ENCODE results near the gene DHRS2. TPM values are rescaled to one million over a fixed set of nuclear protein-coding genes. Genes with fewer than 3 reads are reported as not detected.

DHRS2 gene
- polyA plus RNA-seq, 1 of the 3 experiments (the other 2 are of a cell fraction): 1.2 TPM

DNA sequence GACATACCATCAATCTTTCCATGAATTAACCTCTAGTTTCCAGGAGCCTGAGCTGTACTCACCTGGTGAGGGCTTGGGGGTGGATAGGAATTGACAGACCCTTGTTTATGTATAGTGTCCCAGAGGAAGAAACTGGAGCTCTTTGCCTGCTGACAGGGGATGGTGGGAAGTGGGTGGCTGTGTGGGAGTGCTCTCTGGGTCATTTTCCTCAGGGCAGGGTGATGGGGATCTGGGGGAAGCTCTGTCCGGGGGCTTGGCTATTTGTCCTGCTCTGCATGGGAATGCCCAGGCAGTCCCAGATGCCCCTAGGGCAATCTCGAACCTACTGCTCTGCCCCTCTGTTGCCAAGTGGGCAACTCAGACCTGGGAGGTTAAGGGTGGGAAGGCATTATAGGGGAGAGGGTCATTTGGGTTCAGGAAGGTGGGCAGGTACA, 21.8 kb upstream of the DHRS2 start:
- TF ChIP-seq YY1 (IDR thresholded peaks at IDR 0.05; ENCODE audit: low read depth) (no peak), RAD21 (IDR thresholded peaks at IDR 0.05; ENCODE audit: low read length) (no peak), SMC3 (IDR thresholded peaks at IDR 0.05; ENCODE audit: low read depth, low read length) (no peak), MEF2A (IDR thresholded peaks at IDR 0.05; ENCODE audit: borderline replicate concordance, low read depth) (no peak), MXI1 (IDR thresholded peaks at IDR 0.05; ENCODE audit: low read depth, low read length) (no peak), FOXM1 (IDR thresholded peaks at IDR 0.05; ENCODE audit: low read depth) (no peak), RXRA (IDR thresholded peaks at IDR 0.05; ENCODE audit: borderline replicate concordance, low read depth) (no peak), EZH2phosphoT487 (IDR thresholded peaks at IDR 0.05; ENCODE audit: borderline replicate concordance, low read depth) (no peak), EP300 (IDR thresholded peaks at IDR 0.05; ENCODE audit: borderline replicate concordance in 1 of 2, low read depth in 1 of 2, low read length in 1 of 2) (no peak), TCF12 (IDR thresholded peaks at IDR 0.05) (no peak), CHD2 (IDR thresholded peaks at IDR 0.05; ENCODE audit: low read length, partially characterized antibody) (no peak), NFIC (IDR thresholded peaks at IDR 0.05; ENCODE audit: borderline replicate concordance) (no peak), JUND (IDR thresholded peaks at IDR 0.05) (no peak), FOXJ3 (CRISPR knock-in tag; IDR thresholded peaks at IDR 0.05) (no peak), RFX5 (IDR thresholded peaks at IDR 0.05; ENCODE audit: low read length) (no peak), GABPA (IDR thresholded peaks at IDR 0.05; ENCODE audit: low read depth) (no peak), MAX (IDR thresholded peaks at IDR 0.05; ENCODE audit: low read depth) (no peak), RCOR1 (IDR thresholded peaks at IDR 0.05; ENCODE audit: low read length) (no peak)
- TF ChIP-seq, protein P1, sequence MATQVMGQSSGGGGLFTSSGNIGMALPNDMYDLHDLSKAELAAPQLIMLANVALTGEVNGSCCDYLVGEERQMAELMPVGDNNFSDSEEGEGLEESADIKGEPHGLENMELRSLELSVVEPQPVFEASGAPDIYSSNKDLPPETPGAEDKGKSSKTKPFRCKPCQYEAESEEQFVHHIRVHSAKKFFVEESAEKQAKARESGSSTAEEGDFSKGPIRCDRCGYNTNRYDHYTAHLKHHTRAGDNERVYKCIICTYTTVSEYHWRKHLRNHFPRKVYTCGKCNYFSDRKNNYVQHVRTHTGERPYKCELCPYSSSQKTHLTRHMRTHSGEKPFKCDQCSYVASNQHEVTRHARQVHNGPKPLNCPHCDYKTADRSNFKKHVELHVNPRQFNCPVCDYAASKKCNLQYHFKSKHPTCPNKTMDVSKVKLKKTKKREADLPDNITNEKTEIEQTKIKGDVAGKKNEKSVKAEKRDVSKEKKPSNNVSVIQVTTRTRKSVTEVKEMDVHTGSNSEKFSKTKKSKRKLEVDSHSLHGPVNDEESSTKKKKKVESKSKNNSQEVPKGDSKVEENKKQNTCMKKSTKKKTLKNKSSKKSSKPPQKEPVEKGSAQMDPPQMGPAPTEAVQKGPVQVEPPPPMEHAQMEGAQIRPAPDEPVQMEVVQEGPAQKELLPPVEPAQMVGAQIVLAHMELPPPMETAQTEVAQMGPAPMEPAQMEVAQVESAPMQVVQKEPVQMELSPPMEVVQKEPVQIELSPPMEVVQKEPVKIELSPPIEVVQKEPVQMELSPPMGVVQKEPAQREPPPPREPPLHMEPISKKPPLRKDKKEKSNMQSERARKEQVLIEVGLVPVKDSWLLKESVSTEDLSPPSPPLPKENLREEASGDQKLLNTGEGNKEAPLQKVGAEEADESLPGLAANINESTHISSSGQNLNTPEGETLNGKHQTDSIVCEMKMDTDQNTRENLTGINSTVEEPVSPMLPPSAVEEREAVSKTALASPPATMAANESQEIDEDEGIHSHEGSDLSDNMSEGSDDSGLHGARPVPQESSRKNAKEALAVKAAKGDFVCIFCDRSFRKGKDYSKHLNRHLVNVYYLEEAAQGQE (IDR thresholded peaks at IDR 0.05; ENCODE audit: low read depth, low read length): no peak
- TF ChIP-seq, protein P2, sequence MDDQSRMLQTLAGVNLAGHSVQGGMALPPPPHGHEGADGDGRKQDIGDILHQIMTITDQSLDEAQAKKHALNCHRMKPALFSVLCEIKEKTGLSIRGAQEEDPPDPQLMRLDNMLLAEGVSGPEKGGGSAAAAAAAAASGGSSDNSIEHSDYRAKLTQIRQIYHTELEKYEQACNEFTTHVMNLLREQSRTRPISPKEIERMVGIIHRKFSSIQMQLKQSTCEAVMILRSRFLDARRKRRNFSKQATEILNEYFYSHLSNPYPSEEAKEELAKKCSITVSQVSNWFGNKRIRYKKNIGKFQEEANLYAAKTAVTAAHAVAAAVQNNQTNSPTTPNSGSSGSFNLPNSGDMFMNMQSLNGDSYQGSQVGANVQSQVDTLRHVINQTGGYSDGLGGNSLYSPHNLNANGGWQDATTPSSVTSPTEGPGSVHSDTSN (IDR thresholded peaks at IDR 0.05): no peak
- no peak overlapping the region for H3K9ac ChIP-seq
- peaks cover 8% of the 10 kb centered on the region; the same call in 1 of the 2 replicates for H3K27me3 ChIP-seq (ENCODE audit: insufficient read depth)
- no peaks in the 10 kb centered on the region for H3K4me1 ChIP-seq (ENCODE audit: control insufficient read depth in 1 of 2, insufficient read depth in 2 of 2, low read depth in 1 of 2, low read length in 1 of 2)
- H4K20me1 ChIP-seq (ENCODE audit: insufficient read depth): no peaks in the 10 kb centered on the region
- H3K79me2 ChIP-seq (ENCODE audit: insufficient read depth): no peaks in the 10 kb centered on the region
- H3K9me3 ChIP-seq: no peaks in the 10 kb centered on the region
- H3K9me2 ChIP-seq: no peaks in the 10 kb centered on the region
- H3K4me2 ChIP-seq: no peak overlapping the region
- H2AFZ ChIP-seq (ENCODE audit: low read depth): no peak overlapping the region
- ChIA-PET CTCF (interaction anchor here (1.2 to 4.8 kb wide), 3 partner anchors 18 to 296 kb away, joined by 3 to 38 read pairs (median 4); no protein-coding TSS in a partner anchor), POLR2A (no interaction called here)
- 0% methylated on average over 2 of the region's 2 CpGs for WGBS (ENCODE audit: low lambda C conversion rate)
- no peaks in the 10 kb centered on the region for H3F3A ChIP-seq (replicated peaks; ENCODE audit: insufficient read depth)
- no peaks in the 10 kb centered on the region for H3K36me3 ChIP-seq (replicated peaks in 1 of 2; ENCODE audit: control insufficient read depth in 1 of 2, insufficient read depth in 2 of 2, low read length in 1 of 2)
- H3K27ac ChIP-seq (ENCODE audit: low read depth in 2 of 2, low read length in 1 of 2): no peak overlapping the region
- H3K4me3 ChIP-seq (ENCODE audit: low read depth in 2 of 2, low read length in 1 of 2): no peak overlapping the region
- no peak for DNase-seq

All from SK-N-SH (cell line).